Measurements from ENCODE around the gene IGF2BP2. TPM values are rescaled to one million over a fixed set of nuclear protein-coding genes. Genes with fewer than 3 reads are reported as not detected.
"Not testable (repeated sequence)": the region's sequence is repeated elsewhere in the genome, so short reads cannot be mapped to it uniquely, and the experiment has no call there.

IGF2BP2 gene
- total and polyA plus RNA-seq, 4 donors, result 33.0 to 63.4 (median 58.3) TPM

DNA sequence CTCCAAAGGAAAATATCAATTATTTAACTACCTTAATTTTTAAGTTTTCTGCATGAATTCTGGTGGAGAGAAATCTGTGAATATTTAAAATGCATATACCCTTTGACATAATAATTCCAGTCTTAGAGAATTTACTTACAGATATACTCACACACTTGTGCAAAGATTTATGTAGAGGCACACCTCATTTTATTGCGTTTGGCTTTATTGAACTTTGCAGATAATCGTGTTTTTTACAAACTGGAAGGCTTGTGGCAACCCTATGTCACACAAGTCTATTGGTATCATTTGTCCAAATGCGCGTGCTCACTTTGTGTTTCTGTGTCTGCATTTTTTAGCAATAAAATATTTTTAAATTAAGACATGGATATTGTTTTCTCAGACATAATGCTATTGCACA lies 157.3 kb downstream of the IGF2BP2 start:
- H3K36me3 ChIP-seq (ENCODE audit: control insufficient read depth, insufficient read depth, low read length), result peaks cover 22% of the 10 kb centered on the region
- H3K9me3 ChIP-seq (ENCODE audit: control insufficient read depth, insufficient read depth, low read length), result no peaks in the 10 kb centered on the region
- no peak overlapping the region for H3K4me3 ChIP-seq (ENCODE audit: low read depth, low read length)
- no peak for DNase-seq (ENCODE audit: low read depth in 4 of 6, low spot score in 6 of 6)
- WGBS (ENCODE audit: insufficient coverage), result 80% methylated on average over 1 of the region's 4 CpGs
- H3K27ac ChIP-seq (ENCODE audit: low read depth, low read length), result no peak overlapping the region
- no peaks in the 10 kb centered on the region for H3K27me3 ChIP-seq (ENCODE audit: control insufficient read depth, insufficient read depth, low read length)
- no peaks in the 10 kb centered on the region for H3K4me1 ChIP-seq (ENCODE audit: control insufficient read depth, insufficient read depth, low read length)

GRCh38 chr3:185663929-185664328 lies 160.9 kb downstream of the IGF2BP2 start:
- Histone ChIP-seq H3K4me1 (ENCODE audit: control insufficient read depth, insufficient read depth, low read length) (peaks cover 6% of the 10 kb centered on the region), H3K4me3 (ENCODE audit: low read depth, low read length) (no peak overlapping the region), H3K27me3 (ENCODE audit: control insufficient read depth, insufficient read depth, low read length) (no peaks in the 10 kb centered on the region), H3K9me3 (ENCODE audit: control insufficient read depth, insufficient read depth, low read length) (no peaks in the 10 kb centered on the region), H3K27ac (ENCODE audit: low read depth, low read length) (no peak overlapping the region), H3K36me3 (ENCODE audit: control insufficient read depth, insufficient read depth, low read length) (peaks cover 12% of the 10 kb centered on the region)
- WGBS (ENCODE audit: insufficient coverage), result 95% methylated on average over 3 of the region's 5 CpGs
- DNase-seq (ENCODE audit: low read depth in 4 of 6, low spot score in 6 of 6), result no peak

GRCh38 chr3:185661772-185662171 lies 163.1 kb downstream of the IGF2BP2 start:
- no peak for DNase-seq (ENCODE audit: low read depth in 4 of 6, low spot score in 6 of 6)
- 77% methylated on average over 4 of the region's 4 CpGs for WGBS (ENCODE audit: insufficient coverage)
- peaks cover 6% of the 10 kb centered on the region for H3K4me1 ChIP-seq (ENCODE audit: control insufficient read depth, insufficient read depth, low read length)
- H3K36me3 ChIP-seq (ENCODE audit: control insufficient read depth, insufficient read depth, low read length), result peaks cover 31% of the 10 kb centered on the region
- H3K27ac ChIP-seq (ENCODE audit: low read depth, low read length), result no peak overlapping the region
- no peaks in the 10 kb centered on the region for H3K9me3 ChIP-seq (ENCODE audit: control insufficient read depth, insufficient read depth, low read length)
- H3K27me3 ChIP-seq (ENCODE audit: control insufficient read depth, insufficient read depth, low read length), result no peaks in the 10 kb centered on the region
- H3K4me3 ChIP-seq (ENCODE audit: low read depth, low read length), result no peak overlapping the region

- WGBS (ENCODE audit: insufficient coverage), result 91% methylated on average over 10 of the region's 10 CpGs
- H3K4me1 ChIP-seq (ENCODE audit: control insufficient read depth, insufficient read depth, low read length); H3K27me3 ChIP-seq (ENCODE audit: control insufficient read depth, insufficient read depth, low read length); DNase-seq (ENCODE audit: low read depth in 4 of 6, low spot score in 6 of 6); H3K27ac ChIP-seq (ENCODE audit: low read depth, low read length); H3K4me3 ChIP-seq (ENCODE audit: low read depth, low read length); H3K9me3 ChIP-seq (ENCODE audit: control insufficient read depth, insufficient read depth, low read length): not testable (repeated sequence)
- H3K36me3 ChIP-seq (ENCODE audit: control insufficient read depth, insufficient read depth, low read length), result peaks cover 34% of the 10 kb centered on the region
Observed at GRCh38 chr3:185661296-185661695, 163.5 kb downstream of the IGF2BP2 start.

GRCh38 chr3:185659942-185660921 lies 164.6 kb downstream of the IGF2BP2 start:
- Histone ChIP-seq H3K27ac (ENCODE audit: low read depth, low read length) (no peak overlapping the region), H3K9me3 (ENCODE audit: control insufficient read depth, insufficient read depth, low read length) (no peaks in the 10 kb centered on the region), H3K27me3 (ENCODE audit: control insufficient read depth, insufficient read depth, low read length) (no peaks in the 10 kb centered on the region), H3K4me3 (ENCODE audit: low read depth, low read length) (no peak overlapping the region), H3K36me3 (ENCODE audit: control insufficient read depth, insufficient read depth, low read length) (peaks cover 43% of the 10 kb centered on the region), H3K4me1 (ENCODE audit: control insufficient read depth, insufficient read depth, low read length) (peaks cover 13% of the 10 kb centered on the region)
- peak; percentile 68 to 95 (median 78) for DNase-seq (ENCODE audit: low read depth in 4 of 6, low spot score in 6 of 6)
- 51% methylated on average over 18 of the region's 18 CpGs for WGBS (ENCODE audit: insufficient coverage)

DNA sequence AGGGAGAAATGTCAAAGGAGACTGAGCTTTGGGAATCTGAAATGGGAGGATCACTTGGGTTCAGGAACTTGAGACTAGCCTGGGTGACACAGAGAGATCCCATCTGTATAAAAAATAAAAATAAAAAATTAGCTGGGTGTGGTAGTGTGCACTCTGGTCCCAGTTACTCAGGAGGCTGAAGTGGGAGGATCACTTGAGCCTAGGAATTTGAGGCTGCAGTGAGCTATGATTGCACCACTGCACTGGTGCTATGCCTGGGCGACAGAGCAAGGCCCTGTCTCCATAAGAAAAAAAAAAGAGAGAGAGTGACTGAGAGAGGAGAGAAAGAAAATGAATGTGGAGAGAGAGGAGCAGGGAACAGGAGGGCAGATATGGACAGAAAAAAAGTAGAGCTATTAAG lies 165.9 kb downstream of the IGF2BP2 start:
- H3K36me3 ChIP-seq (ENCODE audit: control insufficient read depth, insufficient read depth, low read length), result peaks cover 47% of the 10 kb centered on the region
- H3K27ac ChIP-seq (ENCODE audit: low read depth, low read length), result no peak overlapping the region
- H3K9me3 ChIP-seq (ENCODE audit: control insufficient read depth, insufficient read depth, low read length), result no peaks in the 10 kb centered on the region
- H3K27me3 ChIP-seq (ENCODE audit: control insufficient read depth, insufficient read depth, low read length), result no peaks in the 10 kb centered on the region
- peaks cover 13% of the 10 kb centered on the region for H3K4me1 ChIP-seq (ENCODE audit: control insufficient read depth, insufficient read depth, low read length)
- 100% methylated on average over 1 of the region's 1 CpG for WGBS (ENCODE audit: insufficient coverage)
- H3K4me3 ChIP-seq (ENCODE audit: low read depth, low read length), result no peak overlapping the region
- DNase-seq (ENCODE audit: low read depth in 4 of 6, low spot score in 6 of 6), result no peak

GRCh38 chr3:185658504-185658912 lies 166.3 kb downstream of the IGF2BP2 start:
- H3K27ac ChIP-seq (ENCODE audit: low read depth, low read length), result no peak overlapping the region
- H3K9me3 ChIP-seq (ENCODE audit: control insufficient read depth, insufficient read depth, low read length), result no peaks in the 10 kb centered on the region
- H3K4me3 ChIP-seq (ENCODE audit: low read depth, low read length), result no peak overlapping the region
- peaks cover 13% of the 10 kb centered on the region for H3K4me1 ChIP-seq (ENCODE audit: control insufficient read depth, insufficient read depth, low read length)
- H3K27me3 ChIP-seq (ENCODE audit: control insufficient read depth, insufficient read depth, low read length), result no peaks in the 10 kb centered on the region
- peaks cover 47% of the 10 kb centered on the region for H3K36me3 ChIP-seq (ENCODE audit: control insufficient read depth, insufficient read depth, low read length)
- DNase-seq (ENCODE audit: low read depth in 4 of 6, low spot score in 6 of 6), result no peak
- 93% methylated on average over 7 of the region's 8 CpGs for WGBS (ENCODE audit: insufficient coverage)

DNA sequence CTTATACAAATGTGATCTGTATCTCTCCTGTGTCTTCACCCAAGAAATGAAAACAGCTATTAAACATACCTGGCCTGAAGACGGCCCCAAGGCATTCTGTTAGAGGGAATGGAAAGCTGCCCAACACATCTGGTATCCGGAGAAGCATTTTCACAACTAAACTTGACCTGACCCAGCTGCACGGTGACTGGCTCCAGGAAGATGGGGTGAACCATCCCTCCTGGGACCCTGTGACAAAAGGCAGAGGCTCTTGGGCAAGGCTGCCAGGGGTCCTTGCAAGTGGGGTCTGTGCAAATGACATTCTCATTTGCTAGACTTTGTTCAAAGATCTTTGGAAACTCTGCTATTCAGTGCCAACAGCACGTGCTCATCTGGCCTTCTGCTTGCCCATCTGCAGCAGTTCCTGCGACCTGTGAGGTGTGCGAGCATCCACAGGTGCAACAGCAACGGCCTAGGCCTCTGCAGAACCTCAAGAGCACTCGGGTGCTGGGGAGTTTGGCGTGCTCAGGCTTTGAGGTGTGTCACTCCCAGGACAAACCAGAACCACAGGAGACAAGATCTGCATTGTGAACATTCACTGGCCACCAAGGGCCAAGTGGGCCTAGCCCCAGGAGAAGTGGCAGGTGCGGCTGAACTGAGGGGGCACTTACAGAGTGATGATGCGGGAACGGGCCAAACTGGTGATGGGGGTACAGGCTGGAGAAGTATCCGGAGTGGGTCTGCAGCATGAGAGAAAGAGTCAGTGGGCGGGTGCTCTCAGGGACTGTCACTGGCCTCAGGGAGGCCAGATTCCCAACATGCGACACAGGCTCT lies 166.9 kb downstream of the IGF2BP2 start:
- no peak overlapping the region for H3K27ac ChIP-seq (ENCODE audit: low read depth, low read length)
- no peaks in the 10 kb centered on the region for H3K9me3 ChIP-seq (ENCODE audit: control insufficient read depth, insufficient read depth, low read length)
- no peak for DNase-seq (ENCODE audit: low read depth in 4 of 6, low spot score in 6 of 6)
- H3K4me1 ChIP-seq (ENCODE audit: control insufficient read depth, insufficient read depth, low read length), result peaks cover 13% of the 10 kb centered on the region
- H3K27me3 ChIP-seq (ENCODE audit: control insufficient read depth, insufficient read depth, low read length), result no peaks in the 10 kb centered on the region
- peaks cover 48% of the 10 kb centered on the region for H3K36me3 ChIP-seq (ENCODE audit: control insufficient read depth, insufficient read depth, low read length)
- 96% methylated on average over 15 of the region's 15 CpGs for WGBS (ENCODE audit: insufficient coverage)
- no peak overlapping the region for H3K4me3 ChIP-seq (ENCODE audit: low read depth, low read length)

GRCh38 chr3:185657211-185657610 lies 167.6 kb downstream of the IGF2BP2 start:
- no peak for DNase-seq (ENCODE audit: low read depth in 4 of 6, low spot score in 6 of 6)
- no peaks in the 10 kb centered on the region for H3K27me3 ChIP-seq (ENCODE audit: control insufficient read depth, insufficient read depth, low read length)
- peaks cover 13% of the 10 kb centered on the region for H3K4me1 ChIP-seq (ENCODE audit: control insufficient read depth, insufficient read depth, low read length)
- no peak overlapping the region for H3K4me3 ChIP-seq (ENCODE audit: low read depth, low read length)
- peak overlapping the region; percentile 71 for H3K27ac ChIP-seq (ENCODE audit: low read depth, low read length)
- WGBS (ENCODE audit: insufficient coverage), result 96% methylated on average over 10 of the region's 12 CpGs
- peaks cover 55% of the 10 kb centered on the region for H3K36me3 ChIP-seq (ENCODE audit: control insufficient read depth, insufficient read depth, low read length)
- H3K9me3 ChIP-seq (ENCODE audit: control insufficient read depth, insufficient read depth, low read length), result no peaks in the 10 kb centered on the region

All from spinal cord (tissue), 10 donors.